Activated CD4-positive, CD25-positive, alpha-beta regulatory T cell treated with anti-CD3 and anti-CD28 coated beads, Interleukin-2, amount 50 U/mL, for 24 hours (primary cell): ENCODE measurements around the gene SLC27A6.
"Not testable (repeated sequence)": the region's sequence is repeated elsewhere in the genome, so short reads cannot be mapped to it uniquely, and the experiment has no call there.

ENCODE experiments used
- ATAC-seq, 2 donors: fragments of 150-1000 bp; cut with Tn5 transposase; one replicate each; pipeline ENCODE4 v1.10.0; 2021; ENCODE audit warnings: mild to moderate bottlenecking in 1 of 2, moderate library complexity in 1 of 2

The SLC27A6 gene

DNA sequence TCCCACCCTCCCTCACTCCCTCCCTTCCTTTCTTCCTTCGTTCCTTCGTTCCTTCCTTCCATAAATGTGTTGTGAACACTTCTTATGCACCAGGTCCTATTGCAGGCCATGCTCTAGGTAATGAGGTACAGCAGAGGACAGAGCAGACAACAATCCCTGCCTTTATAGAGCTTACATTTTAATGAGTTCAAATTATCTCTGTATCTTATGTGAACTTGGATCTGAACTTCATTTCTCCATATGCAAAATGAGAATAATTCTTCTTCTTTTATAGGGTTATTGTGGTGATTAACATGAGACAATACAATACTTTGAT, 37.2 kb downstream of the SLC27A6 start:
- ATAC-seq, result no peak

DNA sequence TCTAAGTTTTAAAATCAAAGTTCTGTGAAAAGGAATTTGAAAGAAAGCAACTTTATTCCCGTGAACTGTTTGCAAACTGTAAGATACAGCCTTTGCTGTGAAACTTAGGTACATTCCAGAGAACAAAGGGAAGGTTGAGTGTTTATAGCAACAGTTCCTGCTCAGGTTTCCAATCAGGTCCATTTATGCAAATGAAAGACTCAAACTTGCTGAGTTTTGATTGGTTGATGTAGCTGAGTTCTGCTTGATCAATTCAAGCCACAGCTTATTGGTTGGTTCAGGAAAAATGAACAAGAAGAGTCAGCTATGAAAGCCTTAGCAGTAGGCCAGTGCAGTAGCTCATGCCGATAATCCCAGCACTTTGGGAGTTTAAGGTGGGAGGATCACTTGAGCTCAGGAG, 37.9 kb downstream of the SLC27A6 start:
- no peak for ATAC-seq

DNA sequence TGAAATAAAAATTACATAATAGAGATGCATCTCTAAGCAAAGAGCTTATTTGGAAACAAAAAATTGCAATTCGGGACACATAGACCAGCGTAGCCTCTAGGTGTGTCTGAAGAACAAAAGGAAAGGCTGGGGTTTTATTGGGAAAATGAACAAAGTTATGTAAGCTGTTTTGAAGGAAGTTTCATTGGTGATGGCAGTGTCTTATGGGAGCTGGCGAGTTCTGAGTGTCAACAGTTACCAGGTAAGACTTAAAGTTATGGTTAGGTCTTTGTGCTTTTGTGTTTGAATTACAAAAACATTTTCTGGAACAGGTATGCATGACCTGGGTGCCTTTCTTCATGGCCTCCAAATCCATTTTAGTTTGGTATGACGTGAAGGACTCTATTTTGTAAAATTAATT, 48.9 kb downstream of the SLC27A6 start:
- no peak for ATAC-seq

DNA sequence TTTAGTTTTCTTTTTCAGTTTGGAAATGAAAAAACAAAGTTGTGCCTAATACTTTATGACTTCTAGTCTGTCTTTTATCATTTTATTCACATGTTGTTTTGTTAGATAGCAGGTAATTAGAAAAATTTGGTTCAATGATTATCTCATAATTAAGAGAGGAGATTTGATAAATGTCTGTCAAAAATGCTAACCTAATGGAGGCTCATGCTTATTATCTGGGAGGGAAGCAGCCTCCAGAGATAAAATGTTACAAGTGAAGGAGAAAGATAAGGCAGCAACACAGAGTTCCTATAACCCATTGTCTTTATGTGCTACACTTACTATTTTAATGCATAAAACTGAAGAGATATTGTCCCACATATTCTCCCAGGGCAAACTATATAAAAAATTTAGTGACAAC, 53.5 kb downstream of the SLC27A6 start:
- ATAC-seq, result no peak

DNA sequence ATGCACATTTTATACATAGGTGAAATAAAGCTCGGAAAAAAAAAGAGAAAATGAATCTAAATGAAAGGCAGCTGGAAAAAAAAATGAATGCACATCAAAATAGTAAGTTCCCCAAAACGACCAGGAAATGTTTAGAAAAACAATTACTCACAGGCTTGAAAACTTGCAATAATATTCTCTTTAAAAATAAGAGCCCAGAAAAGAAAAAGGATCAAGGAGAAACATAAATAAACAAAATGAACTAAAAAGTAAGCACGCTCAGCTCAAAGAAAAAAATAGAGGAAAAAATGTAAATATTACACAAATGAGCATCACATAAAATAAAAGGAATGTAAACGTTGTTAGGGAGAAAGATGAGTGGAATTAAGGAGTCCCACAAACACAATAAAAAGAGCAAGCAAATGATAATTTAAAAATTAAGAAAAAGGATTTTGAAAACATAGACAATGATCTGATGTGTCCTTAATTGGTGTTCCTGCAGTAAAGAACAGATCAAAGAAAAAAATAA, 54.2 kb downstream of the SLC27A6 start:
- no peak for ATAC-seq

DNA sequence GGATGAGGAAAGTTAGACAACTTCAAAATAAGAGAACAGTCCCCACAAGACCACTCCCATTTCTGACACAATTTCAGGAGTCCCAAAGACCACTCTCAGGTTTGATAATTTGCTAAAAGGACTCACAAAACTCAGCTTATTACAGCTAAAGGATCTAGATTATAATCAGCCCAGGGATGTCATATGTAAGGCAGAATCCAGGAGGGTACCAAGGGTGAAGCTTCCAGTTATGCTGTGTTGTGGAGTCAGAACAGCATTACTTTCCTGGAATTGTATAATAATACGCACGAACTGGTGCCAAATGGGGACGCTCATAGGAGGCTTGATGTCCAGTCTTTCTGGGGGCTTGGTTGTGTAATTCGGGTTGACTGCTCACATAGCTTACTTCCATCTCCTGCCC, 55.4 kb downstream of the SLC27A6 start:
- no peak for ATAC-seq

DNA sequence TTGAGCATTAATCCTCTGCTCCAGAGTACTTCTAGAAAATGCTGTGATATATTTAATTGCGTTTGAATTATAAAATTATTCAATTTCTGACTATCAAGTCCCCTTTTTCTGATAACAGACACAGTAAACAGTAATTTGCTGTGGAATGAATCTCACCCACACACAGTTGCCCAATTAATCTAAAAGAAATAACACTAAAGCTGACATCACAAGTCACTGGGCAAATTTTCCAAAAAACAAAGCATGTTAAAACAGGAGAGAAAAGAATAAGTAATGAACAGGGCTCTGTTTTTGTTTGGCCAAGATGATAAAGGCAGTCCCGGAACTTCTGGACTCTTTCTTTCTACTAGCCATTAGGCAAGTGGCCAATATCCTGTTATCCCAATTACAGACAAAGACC, 56.5 kb downstream of the SLC27A6 start:
- ATAC-seq, result no peak

DNA sequence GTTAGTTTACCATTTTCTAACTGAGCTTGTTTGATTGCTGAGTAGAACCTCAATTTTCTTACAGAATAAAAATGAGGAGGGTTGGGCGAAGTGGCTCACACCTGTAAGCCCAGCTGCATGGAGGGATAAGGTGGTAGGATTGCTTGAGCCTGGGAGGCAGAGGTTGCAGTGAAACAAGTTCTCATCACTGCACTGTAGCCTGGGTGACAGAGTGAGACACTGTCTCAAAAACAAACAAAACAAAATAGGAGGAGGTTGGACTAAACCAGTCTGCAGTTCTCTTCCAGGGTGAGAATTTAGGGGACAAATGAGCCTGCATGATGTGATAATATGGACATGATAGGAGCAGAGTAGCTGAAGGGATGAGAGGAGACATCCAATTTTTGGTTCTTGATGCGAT, 57.3 kb downstream of the SLC27A6 start:
- ATAC-seq, result no peak

DNA sequence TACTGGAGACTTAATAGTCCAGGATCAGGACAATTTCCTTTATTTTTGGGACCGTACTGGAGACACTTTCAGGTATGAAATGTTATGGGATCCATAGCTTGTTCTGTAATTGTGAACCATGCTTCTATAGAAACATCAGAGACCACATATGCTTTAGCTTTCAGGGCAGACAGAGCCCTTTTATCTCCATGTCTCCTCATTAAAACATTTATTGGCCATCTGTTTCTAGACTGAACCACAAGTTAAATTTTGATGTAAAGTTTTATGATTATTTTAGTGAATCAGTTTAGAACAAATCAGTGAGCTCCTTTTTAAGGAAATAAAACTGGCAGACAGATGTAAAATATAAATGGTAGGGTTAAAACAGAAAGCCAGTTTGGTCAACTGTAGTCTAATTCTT, 62.0 kb downstream of the SLC27A6 start:
- ATAC-seq, result no peak

DNA sequence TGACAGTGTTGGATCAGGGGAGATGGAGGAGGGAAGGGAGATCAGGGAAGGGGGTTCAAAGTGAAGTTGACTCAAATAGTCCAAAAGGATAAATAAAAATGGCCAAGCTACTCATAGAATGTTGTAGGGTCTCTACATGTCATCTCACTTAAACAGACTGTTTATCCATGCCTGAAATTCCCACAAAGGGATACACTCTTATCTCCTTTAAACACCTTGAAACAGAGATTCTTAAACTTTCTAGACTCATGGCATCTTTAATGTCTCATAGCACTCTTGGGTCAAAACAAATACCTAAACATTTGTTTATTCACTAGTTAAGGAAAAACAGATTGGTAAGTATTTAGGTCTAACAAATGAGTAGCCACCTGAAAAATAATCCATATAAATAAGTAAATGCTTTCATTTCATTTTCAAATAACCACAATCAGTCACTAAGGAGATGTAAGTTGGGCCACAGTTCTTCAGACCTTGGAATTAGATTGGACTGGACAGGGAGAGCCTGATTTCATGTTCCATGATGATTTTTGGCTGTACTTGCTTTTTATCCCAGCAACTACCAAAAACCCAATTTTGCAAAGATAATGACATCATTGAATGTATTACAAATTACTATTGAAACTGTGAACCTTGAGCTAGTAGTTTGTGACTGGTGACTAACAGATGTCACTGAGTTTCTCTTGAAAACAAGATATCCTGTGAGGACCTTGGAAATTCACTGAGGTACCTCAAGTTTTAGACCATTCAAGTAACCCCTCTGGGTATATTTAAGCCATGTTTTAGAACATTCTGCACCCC, 66.8 kb downstream of the SLC27A6 start:
- no peak for ATAC-seq

DNA sequence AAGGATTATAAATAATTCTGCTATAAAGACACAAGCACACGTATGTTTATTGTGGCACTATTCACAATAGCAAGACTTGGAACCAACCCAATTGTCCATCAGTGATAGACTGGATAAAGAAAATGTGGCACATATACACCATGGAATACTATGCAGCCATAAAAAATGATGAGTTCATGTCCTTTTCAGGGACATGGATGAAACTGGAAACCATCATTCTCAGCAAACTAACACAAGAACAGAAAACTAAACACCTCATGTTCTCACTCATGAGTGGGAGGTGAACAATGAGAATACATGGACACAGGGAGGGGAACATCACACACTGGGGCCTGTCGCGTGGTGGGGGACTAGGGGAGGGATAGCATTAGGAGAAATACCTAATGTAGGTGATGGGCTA, 71.0 kb downstream of the SLC27A6 start:
- not testable (repeated sequence) for ATAC-seq

DNA sequence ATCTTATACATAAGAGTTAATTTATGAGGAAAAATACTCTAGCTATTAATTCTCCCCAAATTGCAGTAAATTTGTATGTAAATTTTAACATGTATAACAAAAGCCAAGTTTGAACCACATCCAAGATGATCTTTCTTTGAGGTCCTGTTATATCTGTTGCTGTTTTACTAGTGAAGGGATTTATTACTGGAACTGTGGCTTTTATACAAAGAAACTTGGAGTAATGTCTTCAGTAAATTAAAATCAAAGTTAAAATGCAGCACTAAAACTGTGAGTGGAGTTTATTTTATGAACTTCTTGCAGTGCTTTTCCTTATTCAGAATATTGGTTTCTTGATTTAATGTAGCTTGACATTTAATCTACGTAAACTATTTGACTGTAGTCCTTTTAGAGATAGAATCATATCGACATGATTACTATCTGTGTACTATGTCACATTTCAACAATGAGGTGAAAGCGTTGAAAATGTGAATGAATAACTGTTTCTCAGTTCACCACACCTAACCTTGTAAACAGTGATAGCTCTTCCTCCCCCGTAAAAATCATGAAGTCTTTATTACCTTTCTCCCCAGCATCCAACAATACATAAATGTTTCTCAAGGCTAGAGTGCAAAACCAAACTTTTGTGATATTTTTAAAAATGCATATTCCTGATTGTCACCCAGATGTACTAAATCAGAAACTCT, 76.1 kb downstream of the SLC27A6 start:
- no peak for ATAC-seq

DNA sequence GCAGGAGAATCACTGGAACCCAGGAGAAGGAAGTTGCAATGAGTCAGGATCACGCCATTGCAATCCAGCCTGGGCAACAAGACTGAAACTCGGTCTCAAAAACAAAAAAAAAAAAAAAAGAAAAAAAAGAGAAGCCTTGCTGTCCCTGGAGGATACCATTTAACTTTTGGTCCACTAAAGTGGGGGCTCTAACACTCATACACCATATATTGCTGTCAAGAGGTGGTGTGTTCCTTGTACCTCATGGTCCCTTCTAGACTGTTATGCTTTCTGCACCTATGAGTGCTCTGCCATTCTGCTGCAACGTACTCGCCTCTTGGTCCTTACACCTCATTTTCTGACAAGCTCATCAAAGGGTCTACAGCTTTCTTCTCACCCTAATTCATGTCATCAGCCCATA, 77.0 kb downstream of the SLC27A6 start:
- no peak for ATAC-seq

DNA sequence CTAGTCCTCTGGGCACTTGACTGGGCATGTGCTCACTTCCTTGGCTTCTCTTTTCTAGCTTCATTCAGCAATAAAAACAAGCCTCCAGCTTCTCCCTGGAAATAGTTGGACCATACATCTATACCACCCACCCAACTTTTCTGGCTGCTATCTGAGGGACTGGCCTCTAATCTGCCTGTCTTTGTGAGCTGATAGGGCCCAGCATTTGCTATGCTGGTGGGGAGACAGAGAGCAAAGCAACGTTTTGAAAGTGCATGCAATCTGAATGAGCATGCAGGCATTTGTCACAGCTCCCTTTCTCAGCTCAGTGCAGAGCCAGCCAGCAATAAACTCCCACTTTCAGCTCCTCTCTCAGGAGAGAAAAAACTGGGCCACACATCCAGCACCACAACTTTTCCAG, 78.6 kb downstream of the SLC27A6 start:
- ATAC-seq, result no peak

DNA sequence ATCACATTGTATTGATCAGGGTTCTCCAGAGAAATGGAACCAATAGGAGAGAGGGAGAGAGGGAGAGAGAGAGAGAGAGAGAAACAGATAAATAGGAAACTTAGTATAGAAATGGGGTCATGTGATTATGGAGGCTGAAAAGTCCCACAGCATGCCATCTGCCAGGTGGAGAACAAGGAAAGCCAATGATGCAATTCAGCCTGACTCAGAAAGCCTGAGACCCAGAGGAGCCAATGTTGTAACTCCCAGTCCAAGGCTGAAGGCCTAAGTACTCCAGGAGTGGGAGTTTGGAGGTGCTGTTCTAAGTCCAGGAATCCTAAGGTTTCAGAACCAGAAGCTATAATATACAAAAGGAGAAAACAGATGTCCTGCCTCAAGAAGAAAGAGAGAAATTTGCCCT, 80.9 kb downstream of the SLC27A6 start:
- no peak for ATAC-seq

DNA sequence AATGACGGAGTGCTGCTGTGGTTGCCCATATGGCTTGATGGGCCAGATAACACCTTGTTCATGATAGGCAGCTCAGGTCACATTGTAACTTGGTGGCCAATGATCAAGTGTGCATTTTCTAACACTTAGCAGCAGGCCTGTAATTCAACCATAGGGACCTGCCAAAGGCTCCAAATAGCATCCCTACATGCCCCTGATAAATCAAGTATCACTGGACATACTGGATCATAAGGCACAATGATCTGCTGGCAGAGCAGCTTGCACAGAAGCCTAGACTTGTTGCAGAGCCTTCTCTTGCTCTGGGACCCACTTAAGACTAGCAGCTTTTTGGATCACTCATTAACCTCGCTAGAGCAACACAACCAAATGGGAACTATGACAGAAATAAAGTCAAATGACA, 83.2 kb downstream of the SLC27A6 start:
- no peak for ATAC-seq

DNA sequence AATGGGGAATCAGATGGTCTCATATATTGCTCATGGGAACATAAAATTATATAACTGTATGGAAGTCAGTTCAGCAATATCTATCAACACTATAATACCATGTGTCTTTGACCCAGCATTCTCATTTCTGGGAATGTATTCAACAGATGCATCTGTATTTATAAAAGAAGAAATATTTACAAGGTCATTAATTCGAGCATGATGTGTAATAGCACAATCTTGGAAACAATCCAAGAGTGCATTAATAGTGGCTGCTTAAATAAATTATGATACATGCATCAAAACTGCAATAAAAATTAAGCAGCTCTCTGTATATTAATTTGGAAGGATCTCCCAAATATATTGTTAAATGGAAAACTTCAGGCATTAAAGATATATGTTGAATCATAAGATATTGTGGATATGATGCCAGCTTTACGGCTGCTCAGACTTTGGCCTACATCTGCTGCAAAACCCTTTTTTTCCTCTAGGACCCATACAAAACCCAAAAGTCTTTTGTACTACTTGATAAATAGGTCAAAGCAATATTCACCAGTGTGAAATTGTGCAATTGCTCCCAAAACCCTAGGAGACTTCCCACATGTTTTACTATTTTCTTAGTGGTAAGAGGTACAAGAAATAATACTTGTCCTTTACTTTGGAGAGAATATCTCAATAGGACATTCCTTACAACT, 84.0 kb downstream of the SLC27A6 start:
- ATAC-seq, result no peak

DNA sequence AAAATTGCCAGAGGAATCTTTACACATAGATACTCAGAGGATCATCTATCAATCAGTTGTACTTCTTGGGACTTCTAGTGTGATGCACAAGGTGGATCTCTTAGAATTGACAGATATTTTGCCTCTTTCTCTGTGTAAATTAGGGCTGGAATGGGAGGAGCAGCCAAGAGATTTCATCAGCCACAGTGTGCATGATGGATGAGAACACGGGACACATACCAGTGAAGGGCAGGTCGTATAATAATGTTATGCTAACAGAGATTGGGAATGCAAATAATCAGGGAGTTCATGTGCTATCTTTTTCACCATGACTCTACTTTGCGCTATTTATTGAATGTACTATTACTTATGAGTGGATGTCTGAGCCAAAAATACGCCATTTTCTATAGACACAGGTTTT, 86.0 kb downstream of the SLC27A6 start:
- no peak for ATAC-seq

DNA sequence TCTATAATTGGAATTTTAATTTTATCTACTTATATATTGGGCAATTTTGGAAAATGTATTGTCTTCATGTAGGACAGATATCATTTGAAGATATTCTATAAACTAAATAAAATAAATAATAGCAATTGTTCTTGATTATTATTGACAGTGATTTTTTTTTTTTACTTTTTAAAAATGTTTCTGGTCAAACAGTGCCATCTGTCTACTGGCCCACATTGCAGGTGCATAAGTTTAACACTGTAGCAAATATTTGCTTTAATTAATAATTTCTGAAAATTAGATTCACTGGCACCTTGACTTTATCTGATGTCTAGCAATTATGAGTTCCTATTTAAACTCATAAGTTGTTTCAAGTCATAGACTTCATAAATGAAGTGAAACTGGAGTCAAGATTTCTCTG, 88.2 kb downstream of the SLC27A6 start:
- no peak for ATAC-seq

DNA sequence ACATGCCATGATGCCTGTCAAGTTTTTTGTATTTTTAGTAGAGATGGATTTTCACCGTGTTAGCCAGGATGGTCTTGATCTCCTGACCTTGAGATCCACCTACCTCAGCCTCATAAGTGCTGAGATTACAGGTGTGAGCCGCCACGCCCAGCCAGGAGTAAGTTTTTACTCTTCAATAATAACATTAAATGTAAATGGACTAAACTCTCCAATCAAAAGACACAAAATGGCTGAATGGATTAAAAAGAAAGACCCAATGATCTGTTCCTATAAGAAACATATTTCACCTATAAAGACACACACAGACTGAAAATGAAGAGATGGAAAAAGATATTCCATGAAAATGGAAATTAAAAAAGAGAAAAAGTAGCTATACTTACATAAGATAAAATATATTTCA, 92.0 kb downstream of the SLC27A6 start:
- no peak for ATAC-seq

DNA sequence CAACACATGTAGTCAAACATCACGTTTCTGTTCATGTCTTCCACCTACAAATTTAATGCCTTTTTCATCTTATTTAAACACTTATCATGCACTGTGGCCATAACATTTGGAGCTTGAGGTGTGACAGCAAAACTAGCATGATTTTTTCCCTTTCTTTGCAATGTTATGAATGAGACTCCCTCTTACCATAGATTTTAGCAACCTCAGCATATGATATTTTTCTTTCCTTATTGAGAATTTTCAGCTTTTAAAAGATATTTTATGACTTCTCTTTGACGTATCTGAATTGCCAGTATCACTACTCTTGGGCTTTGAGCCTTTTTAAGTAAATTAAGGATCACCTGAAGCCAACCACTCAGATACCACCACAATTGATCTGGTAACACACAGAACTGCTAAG, 96.6 kb downstream of the SLC27A6 start:
- no peak for ATAC-seq

DNA sequence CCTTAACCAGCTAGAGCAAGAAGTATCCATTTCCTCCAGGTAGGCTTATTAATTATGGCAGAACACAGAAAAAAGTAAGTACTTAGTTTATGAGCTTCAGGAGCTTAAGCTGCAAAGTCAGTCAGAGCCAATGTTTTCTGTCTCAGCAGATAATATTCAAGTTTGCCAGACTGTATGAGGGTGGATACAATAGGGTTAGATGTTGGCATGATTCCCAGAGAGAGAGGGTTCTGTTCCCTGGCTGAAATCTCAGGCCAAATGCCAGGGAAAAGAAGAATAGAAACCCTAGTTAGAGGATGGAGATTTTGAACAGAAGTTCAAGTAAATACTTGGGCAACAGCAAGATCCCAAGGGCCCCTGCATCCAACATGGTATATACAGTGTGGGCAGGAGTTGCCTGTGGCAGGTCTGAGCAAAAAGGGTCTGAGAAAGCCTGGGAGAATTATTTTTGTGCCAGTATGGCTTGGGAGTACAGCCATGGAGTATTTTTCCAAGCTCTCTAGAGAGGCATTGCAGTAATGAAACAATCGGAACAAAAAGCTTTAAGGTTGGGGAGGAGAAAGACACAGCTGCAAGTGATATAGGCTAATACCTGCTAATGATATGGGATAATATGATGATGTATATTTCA, 98.3 kb downstream of the SLC27A6 start:
- ATAC-seq, result no peak

DNA sequence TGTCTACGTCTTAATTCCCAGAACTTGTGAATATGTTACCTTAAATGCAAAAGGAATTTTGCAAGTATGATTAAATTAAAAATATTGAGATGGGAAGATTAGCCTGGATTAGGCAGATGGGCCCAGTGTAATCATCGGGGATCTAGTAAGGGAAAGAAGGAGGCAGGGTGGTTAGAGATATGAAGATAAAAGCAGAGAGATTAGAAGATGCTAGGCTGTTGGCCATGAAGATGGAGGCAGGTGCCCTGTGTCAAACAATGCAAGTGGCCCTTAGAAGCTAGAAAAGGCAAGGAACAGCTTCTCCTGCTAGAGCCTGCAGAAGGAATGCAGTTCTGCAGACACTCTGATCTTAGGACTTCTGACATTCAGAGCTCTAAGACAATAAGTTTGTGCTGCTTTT, 100.4 kb downstream of the SLC27A6 start:
- no peak for ATAC-seq

DNA sequence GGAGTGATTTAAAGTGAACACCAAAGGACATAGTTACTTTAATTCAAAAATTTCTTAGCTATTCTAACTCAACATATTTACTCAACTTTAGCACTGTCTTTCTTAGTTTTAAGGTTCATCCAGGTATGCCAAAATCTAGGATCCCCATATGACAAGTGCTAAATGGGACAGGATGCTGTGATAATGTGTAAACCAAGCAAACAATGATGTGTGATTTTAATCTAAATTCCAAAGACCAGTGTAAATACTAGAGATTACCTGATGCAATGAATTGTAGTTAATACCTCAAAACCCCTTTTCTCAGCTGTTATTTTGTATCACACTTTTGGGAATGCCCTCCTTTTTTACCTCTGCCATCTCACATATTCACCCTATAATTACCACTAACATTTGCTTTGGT, 102.5 kb downstream of the SLC27A6 start:
- no peak for ATAC-seq
